Activated CD4-positive, alpha-beta T cell treated with anti-CD3 and anti-CD28 coated beads for 36 hours (primary cell): Measurements from ENCODE around the gene SLC25A21. TPM values are rescaled to one million over a fixed set of nuclear protein-coding genes. Genes with fewer than 3 reads are reported as not detected.

ENCODE experiments used
- ATAC-seq: fragments of 200-7000 bp; cut with Tn5 transposase; one replicate; pipeline ENCODE4 v1.10.0; 2021; ENCODE audit warnings: mild to moderate bottlenecking, moderate library complexity
- CTCF ChIA-PET: fragments of 350-600 bp; sonication (Branson Sonifier 250); formaldehyde crosslinking; loops from one replicate; lab custom pipeline; 2021; ENCODE audit warnings: antibody characterized with exemption; lab: Charles Lee
- POLR2A ChIA-PET: fragments of 350-600 bp; sonication (Branson Sonifier 250); formaldehyde crosslinking; loops from one replicate; lab custom pipeline; 2021; ENCODE audit warnings: antibody characterized with exemption, inconsistent platforms; lab: Charles Lee
- DNase-seq: peaks from one replicate; pipeline ENCODE4 v3.0.0-alpha.2; 2020
- H3K27ac Mint-ChIP-seq: one replicate; pipeline ENCODE4 v1.8.0; 2021; ENCODE audit warnings: mixed read lengths
- H3K27me3 Mint-ChIP-seq: one replicate; pipeline ENCODE4 v1.8.0; 2021; ENCODE audit warnings: mixed read lengths
- H3K36me3 Mint-ChIP-seq: one replicate; pipeline ENCODE4 v1.8.0; 2021; ENCODE audit warnings: low read depth, mixed read lengths
- H3K4me1 Mint-ChIP-seq: one replicate; pipeline ENCODE4 v1.8.0; 2021; ENCODE audit warnings: mixed read lengths
- H3K4me3 Mint-ChIP-seq: one replicate; pipeline ENCODE4 v1.8.0; 2021; ENCODE audit warnings: mild to moderate bottlenecking, moderate library complexity, mixed read lengths
- H3K9me3 Mint-ChIP-seq: one replicate; pipeline ENCODE4 v1.8.0; 2021; ENCODE audit warnings: low read depth, mixed read lengths
- intact Hi-C, 2 experiments: fragments of 100-400 bp; cut with DNase I in 1 of 2; cut with micrococcal nuclease in 1 of 2; formaldehyde crosslinking; loops; one replicate each; pipeline versions ENCODE4 v1.14.2 to v1.15.1; 2022 to 2024; cut with DNase I, micrococcal nuclease
- total RNA-seq, 2 experiments: library from RNA; stranded (reverse); gene quantifications; one replicate each; pipeline ENCODE4 v1.2.3, GENCODE V29; 2021

SLC25A21 gene
- total RNA-seq, 2 experiments from 2014 or later, result not detected

GRCh38 chr14:36855396-36855795, 317.0 kb downstream of the SLC25A21 start:
- DNase-seq, result no peak
- H3K4me1 Mint-ChIP-seq, result no peaks in the 10 kb centered on the region
- POLR2A ChIA-PET, result no interaction called here

GRCh38 chr14:36852981-36853691, 319.3 kb downstream of the SLC25A21 start:
- H3K4me3 Mint-ChIP-seq, result no peak overlapping the region
- H3K36me3 Mint-ChIP-seq, result no peaks in the 10 kb centered on the region
- ChIA-PET CTCF (interaction anchor here (0.6 kb wide), 1 partner anchor 791 kb away, joined by 3 read pairs; no protein-coding TSS in a partner anchor), POLR2A (no interaction called here)
- H3K27me3 Mint-ChIP-seq, result peaks cover 3% of the 10 kb centered on the region
- DNase-seq (no peak), ATAC-seq (no peak)
- intact Hi-C loops, result no loop called here
- H3K4me1 Mint-ChIP-seq, result no peaks in the 10 kb centered on the region
- peaks cover 5% of the 10 kb centered on the region for H3K9me3 Mint-ChIP-seq
- H3K27ac Mint-ChIP-seq, result no peak overlapping the region

More at GRCh38 chr14:36855396-36855795, 317.0 kb downstream of the SLC25A21 start:
- intact Hi-C loops, result no loop called here
- Mint-ChIP-seq H3K9me3 (peaks cover 5% of the 10 kb centered on the region), H3K36me3 (no peaks in the 10 kb centered on the region), H3K27ac (no peak overlapping the region), H3K4me3 (no peak overlapping the region), H3K27me3 (peaks cover 3% of the 10 kb centered on the region)
- CTCF ChIA-PET, result no interaction called here
- no peak for ATAC-seq

- no peaks in the 10 kb centered on the region for H3K4me1 Mint-ChIP-seq
- H3K9me3 Mint-ChIP-seq, result no peaks in the 10 kb centered on the region
- ChIA-PET CTCF (no interaction called here), POLR2A (no interaction called here)
- no peaks in the 10 kb centered on the region for H3K27me3 Mint-ChIP-seq
- H3K4me3 Mint-ChIP-seq, result no peak overlapping the region
- intact Hi-C loops, result no loop called here
- ATAC-seq (no peak), DNase-seq (no peak)
- H3K27ac Mint-ChIP-seq, result no peak overlapping the region
- no peaks in the 10 kb centered on the region for H3K36me3 Mint-ChIP-seq
Measured at GRCh38 chr14:36848213-36848612, 324.2 kb downstream of the SLC25A21 start.

- H3K27ac Mint-ChIP-seq, result no peak overlapping the region
- DNase-seq (no peak), ATAC-seq (no peak)
- H3K9me3 Mint-ChIP-seq, result no peaks in the 10 kb centered on the region
- POLR2A ChIA-PET, result no interaction called here
- H3K4me3 Mint-ChIP-seq, result no peak overlapping the region
- intact Hi-C loops, result no loop called here
- H3K4me1 Mint-ChIP-seq, result no peaks in the 10 kb centered on the region
- H3K36me3 Mint-ChIP-seq, result no peaks in the 10 kb centered on the region
- H3K27me3 Mint-ChIP-seq, result no peaks in the 10 kb centered on the region
- CTCF ChIA-PET, result no interaction called here
Measured at GRCh38 chr14:36847366-36847765, 325.0 kb downstream of the SLC25A21 start.

GRCh38 chr14:36845356-36846012, 326.9 kb downstream of the SLC25A21 start:
- Mint-ChIP-seq H3K4me3 (no peak overlapping the region), H3K27ac (no peak overlapping the region), H3K9me3 (no peaks in the 10 kb centered on the region), H3K4me1 (no peaks in the 10 kb centered on the region), H3K36me3 (no peaks in the 10 kb centered on the region), H3K27me3 (no peaks in the 10 kb centered on the region)
- intact Hi-C loops, result no loop called here
- ChIA-PET POLR2A (no interaction called here), CTCF (interaction anchor here (1.1 kb wide), 2 partner anchors 44 to 292 kb away, joined by 3 to 4 read pairs; no protein-coding TSS in a partner anchor)
- no peak for DNase-seq
- no peak for ATAC-seq

GRCh38 chr14:36844443-36845195, 327.8 kb downstream of the SLC25A21 start:
- Mint-ChIP-seq H3K27me3 (no peaks in the 10 kb centered on the region), H3K36me3 (no peaks in the 10 kb centered on the region), H3K4me3 (no peak overlapping the region), H3K27ac (no peak overlapping the region), H3K4me1 (no peaks in the 10 kb centered on the region), H3K9me3 (no peaks in the 10 kb centered on the region)
- ATAC-seq (no peak), DNase-seq (no peak)
- ChIA-PET CTCF (interaction anchor here (1.1 kb wide), 2 partner anchors 45 to 291 kb away, joined by 3 to 4 read pairs; no protein-coding TSS in a partner anchor), POLR2A (no interaction called here)
- intact Hi-C loops, result no loop called here

GRCh38 chr14:36843410-36843809, 329.0 kb downstream of the SLC25A21 start:
- H3K9me3 Mint-ChIP-seq, result no peaks in the 10 kb centered on the region
- CTCF ChIA-PET, result no interaction called here
- no peak overlapping the region for H3K27ac Mint-ChIP-seq
- H3K4me1 Mint-ChIP-seq, result no peaks in the 10 kb centered on the region
- no peak for DNase-seq
- H3K4me3 Mint-ChIP-seq, result no peak overlapping the region
- no peaks in the 10 kb centered on the region for H3K27me3 Mint-ChIP-seq
- no peaks in the 10 kb centered on the region for H3K36me3 Mint-ChIP-seq
- ATAC-seq, result no peak
- POLR2A ChIA-PET, result no interaction called here
- intact Hi-C loops, result no loop called here

- no peak for DNase-seq
- CTCF ChIA-PET, result no interaction called here
- no peak for ATAC-seq
- H3K4me3 Mint-ChIP-seq, result no peak overlapping the region
- intact Hi-C loops, result no loop called here
- no peaks in the 10 kb centered on the region for H3K36me3 Mint-ChIP-seq
- H3K4me1 Mint-ChIP-seq, result no peaks in the 10 kb centered on the region
- H3K27me3 Mint-ChIP-seq, result no peaks in the 10 kb centered on the region
- POLR2A ChIA-PET, result no interaction called here
- no peak overlapping the region for H3K27ac Mint-ChIP-seq
- no peaks in the 10 kb centered on the region for H3K9me3 Mint-ChIP-seq
Measured at GRCh38 chr14:36835128-36835527, 337.3 kb downstream of the SLC25A21 start.

GRCh38 chr14:36834293-36834692, 338.1 kb downstream of the SLC25A21 start:
- H3K27me3 Mint-ChIP-seq, result no peaks in the 10 kb centered on the region
- intact Hi-C loops, result no loop called here

GRCh38 chr14:36829547-36829946, 342.9 kb downstream of the SLC25A21 start:
- Mint-ChIP-seq H3K9me3 (no peaks in the 10 kb centered on the region), H3K36me3 (no peaks in the 10 kb centered on the region), H3K4me3 (no peak overlapping the region), H3K4me1 (no peaks in the 10 kb centered on the region), H3K27me3 (no peaks in the 10 kb centered on the region), H3K27ac (no peak overlapping the region)
- POLR2A ChIA-PET, result no interaction called here
- DNase-seq, result no peak
- CTCF ChIA-PET, result no interaction called here
- no peak for ATAC-seq
- intact Hi-C loops, result no loop called here

More at GRCh38 chr14:36834293-36834692, 338.1 kb downstream of the SLC25A21 start:
- Mint-ChIP-seq H3K9me3 (no peaks in the 10 kb centered on the region), H3K4me3 (no peak overlapping the region), H3K4me1 (no peaks in the 10 kb centered on the region), H3K36me3 (no peaks in the 10 kb centered on the region), H3K27ac (no peak overlapping the region)
- ChIA-PET CTCF (no interaction called here), POLR2A (no interaction called here)
- ATAC-seq (no peak), DNase-seq (no peak)

- no peak for DNase-seq
- no peaks in the 10 kb centered on the region for H3K36me3 Mint-ChIP-seq
- intact Hi-C loops, result no loop called here
- ATAC-seq, result no peak
- no peak overlapping the region for H3K4me3 Mint-ChIP-seq
- no peaks in the 10 kb centered on the region for H3K4me1 Mint-ChIP-seq
- H3K27me3 Mint-ChIP-seq, result no peaks in the 10 kb centered on the region
- H3K9me3 Mint-ChIP-seq, result no peaks in the 10 kb centered on the region
- CTCF ChIA-PET, result interaction anchor here (0.7 kb wide), 1 partner anchor 1152 kb away, joined by 3 read pairs; no protein-coding TSS in a partner anchor
- H3K27ac Mint-ChIP-seq, result no peak overlapping the region
- POLR2A ChIA-PET, result no interaction called here
Measured at GRCh38 chr14:36827861-36828260, 344.5 kb downstream of the SLC25A21 start.
